Heart left ventricle (tissue), 16 donors: Measurements from ENCODE around the gene MYH10. TPM values are rescaled to one million over a fixed set of nuclear protein-coding genes. Genes with fewer than 3 reads are reported as not detected.
"Not testable (repeated sequence)": the region's sequence is repeated elsewhere in the genome, so short reads cannot be mapped to it uniquely, and the experiment has no call there.

ENCODE experiments used
- ATAC-seq, 4 donors: fragments of 200-7000 bp; cut with Tn5 transposase; one replicate each; pipeline ENCODE4 v1.9.1; 2020 to 2022; ENCODE audit warnings: moderate library complexity in 4 of 4, mild to moderate bottlenecking in 3 of 4, moderate number of reproducible peaks in 1 of 4
- DNase-seq, 5 donors: peaks; one replicate each; pipeline ENCODE4 v3.0.0-alpha.2; 2020
- H3K27ac ChIP-seq, 12 donors: fragments of 200-600 bp; sonication (generic) in 4 of 12; one replicate each; pipeline versions ENCODE4 v1.5.0 to v1.8.0; 2016 to 2022; ENCODE audit warnings: mild to moderate bottlenecking in 2 of 12
- H3K27me3 ChIP-seq, 9 donors: fragments of 200-600 bp; sonication (generic) in 2 of 9; one replicate each; pipeline versions ENCODE4 v1.5.1 to v1.8.0; 2016 to 2022; ENCODE audit warnings: mild to moderate bottlenecking in 3 of 9
- H3K36me3 ChIP-seq, 9 donors: fragments of 200-600 bp; sonication (generic) in 2 of 9; one replicate each; pipeline versions ENCODE4 v1.5.0 to v1.8.0; 2018 to 2022; ENCODE audit warnings: mild to moderate bottlenecking in 2 of 9
- H3K4me1 ChIP-seq, 12 donors: fragments of 200-600 bp; sonication (generic) in 4 of 12; one replicate each; pipeline versions ENCODE4 v1.5.0 to v1.8.0; 2016 to 2022; ENCODE audit warnings: mild to moderate bottlenecking in 3 of 12
- H3K4me3 ChIP-seq, 12 donors: fragments of 200-600 bp; sonication (generic) in 4 of 12; one replicate each; pipeline versions ENCODE4 v1.5.0 to v1.8.0; 2017 to 2022; ENCODE audit warnings: mild to moderate bottlenecking in 9 of 12, moderate library complexity in 4 of 12
- H3K9me3 ChIP-seq, 12 donors: fragments of 200-600 bp; sonication (generic) in 4 of 12; one replicate each; pipeline versions ENCODE4 v1.5.0 to v1.8.0; 2016 to 2022; ENCODE audit warnings: mild to moderate bottlenecking in 1 of 12
- POLR2A ChIP-seq, 2 donors: fragments of 450-650 bp; IDR thresholded peaks; one replicate each; pipeline ENCODE4 v1.6.1; 2017; ENCODE audit warnings: antibody characterized with exemption in 2 of 2, mild to moderate bottlenecking in 2 of 2, moderate library complexity in 2 of 2
- WGBS, 4 donors: extraction: QIAGEN DNeasy Blood & Tissue Kit in 2 of 4; methylation state at CpG; one replicate each; pipeline versions ENCODE4 v1.1.5 to v1.1.7; 2013 to 2018; 5-methylcytosine and 5-hydroxymethylcytosine counted together
- intact Hi-C, 10 donors: fragments of 100-400 bp; cut with DNase I; formaldehyde crosslinking; loops; one replicate each; pipeline versions ENCODE4 v1.11.1 to v1.14.2; 2022
- polyA plus RNA-seq, 2 donors: library from polyadenylated mRNA; stranded (reverse); fragments of 200-250 nt; gene quantifications; one replicate each; pipeline ENCODE4 v1.2.3, GENCODE V29; 2013
- total RNA-seq, 9 donors: library from RNA; depleted of rRNA in 2 of 9; stranded (reverse); fragments of >200 nt in 2 of 9; fragmentation: NEBNext Ultra II Directional in 3 of 9; extraction: Animal tissue kit (Norgen Biotek cat#: 25700) in 3 of 9; gene quantifications; one replicate each; pipeline versions ENCODE4 v1.1.0 to v1.2.4, GENCODE V29; 2016 to 2023
- TF ChIP-seq, protein P1 (sequence below), 12 donors: fragments of 200-600 bp; sonication (generic) in 4 of 12; IDR thresholded peaks; one replicate each; pipeline versions ENCODE4 v1.5.0 to v1.8.0; 2018 to 2022; ENCODE audit warnings: antibody characterized with exemption in 12 of 12, mild to moderate bottlenecking in 5 of 12
- donor health status: ischemic (EF 13 %, LVEDD 7.1; RV severe dilation, severe dysfunction).
- donor health status: healthy with polysubstance abuse.
- donor health status: DM: no; HTN: yes; CAD: no.
- donor health status: DM: no; HTN: no; CAD: no.
- donor health status: ischemic (EF 25% LVEDD 6.9; RV normal size, moderate dysfunction).
- donor health status: ischemic (EF 25% LVEDD 5.7; RV mildly dilated, moderate dysfunction).
- donor health status: healthy.
- donor health status: DM: yes; HTN: yes; CAD: no.
- donor health status: ischemic (EF 35%, LVEDD 5.7; RV mildly dilated, moderate dysfunction).
- donor health status: nonischemic (EF 11% LVEDD 7.7; RV severe dilation, severe dysfunction).
- donor health status: DM: yes; HTN: yes; CAD: no.
- donor health status: PGD.
- donor health status: ischemic (EF 29% LVEDD 5.4; RV normal size, mild dysfunction).
- donor health status: nonischemic (EF 23%, LVEDD 6.1; RV moderate dilation, normal function).

The MYH10 gene
- total and polyA plus RNA-seq, 11 donors, result 10.6 to 62.1 (median 35.2) TPM

DNA sequence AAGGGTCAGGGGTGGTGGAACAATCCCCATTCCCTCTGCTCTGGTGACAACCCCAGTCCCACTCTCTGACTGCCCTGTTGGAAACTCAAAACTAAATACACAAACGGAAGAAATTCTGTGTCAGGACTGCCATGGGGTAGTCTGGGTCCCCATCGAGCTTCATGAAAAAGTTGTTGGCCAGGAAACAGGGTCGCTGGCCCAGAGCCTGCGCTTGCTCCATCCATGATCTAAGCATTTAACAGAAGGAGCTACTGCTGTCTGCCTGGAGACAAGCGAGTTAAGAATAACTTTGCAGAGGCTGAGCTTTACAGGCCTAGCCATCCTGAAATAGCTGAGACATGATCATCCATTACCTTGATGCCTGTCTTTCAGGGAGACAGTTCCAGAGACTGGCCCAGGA lies 32.4 kb upstream of the MYH10 start:
- TF ChIP-seq POLR2A (IDR thresholded peaks at IDR 0.05), result no peak
- TF ChIP-seq, protein P1, sequence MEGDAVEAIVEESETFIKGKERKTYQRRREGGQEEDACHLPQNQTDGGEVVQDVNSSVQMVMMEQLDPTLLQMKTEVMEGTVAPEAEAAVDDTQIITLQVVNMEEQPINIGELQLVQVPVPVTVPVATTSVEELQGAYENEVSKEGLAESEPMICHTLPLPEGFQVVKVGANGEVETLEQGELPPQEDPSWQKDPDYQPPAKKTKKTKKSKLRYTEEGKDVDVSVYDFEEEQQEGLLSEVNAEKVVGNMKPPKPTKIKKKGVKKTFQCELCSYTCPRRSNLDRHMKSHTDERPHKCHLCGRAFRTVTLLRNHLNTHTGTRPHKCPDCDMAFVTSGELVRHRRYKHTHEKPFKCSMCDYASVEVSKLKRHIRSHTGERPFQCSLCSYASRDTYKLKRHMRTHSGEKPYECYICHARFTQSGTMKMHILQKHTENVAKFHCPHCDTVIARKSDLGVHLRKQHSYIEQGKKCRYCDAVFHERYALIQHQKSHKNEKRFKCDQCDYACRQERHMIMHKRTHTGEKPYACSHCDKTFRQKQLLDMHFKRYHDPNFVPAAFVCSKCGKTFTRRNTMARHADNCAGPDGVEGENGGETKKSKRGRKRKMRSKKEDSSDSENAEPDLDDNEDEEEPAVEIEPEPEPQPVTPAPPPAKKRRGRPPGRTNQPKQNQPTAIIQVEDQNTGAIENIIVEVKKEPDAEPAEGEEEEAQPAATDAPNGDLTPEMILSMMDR (IDR thresholded peaks at IDR 0.05), result no peak

DNA sequence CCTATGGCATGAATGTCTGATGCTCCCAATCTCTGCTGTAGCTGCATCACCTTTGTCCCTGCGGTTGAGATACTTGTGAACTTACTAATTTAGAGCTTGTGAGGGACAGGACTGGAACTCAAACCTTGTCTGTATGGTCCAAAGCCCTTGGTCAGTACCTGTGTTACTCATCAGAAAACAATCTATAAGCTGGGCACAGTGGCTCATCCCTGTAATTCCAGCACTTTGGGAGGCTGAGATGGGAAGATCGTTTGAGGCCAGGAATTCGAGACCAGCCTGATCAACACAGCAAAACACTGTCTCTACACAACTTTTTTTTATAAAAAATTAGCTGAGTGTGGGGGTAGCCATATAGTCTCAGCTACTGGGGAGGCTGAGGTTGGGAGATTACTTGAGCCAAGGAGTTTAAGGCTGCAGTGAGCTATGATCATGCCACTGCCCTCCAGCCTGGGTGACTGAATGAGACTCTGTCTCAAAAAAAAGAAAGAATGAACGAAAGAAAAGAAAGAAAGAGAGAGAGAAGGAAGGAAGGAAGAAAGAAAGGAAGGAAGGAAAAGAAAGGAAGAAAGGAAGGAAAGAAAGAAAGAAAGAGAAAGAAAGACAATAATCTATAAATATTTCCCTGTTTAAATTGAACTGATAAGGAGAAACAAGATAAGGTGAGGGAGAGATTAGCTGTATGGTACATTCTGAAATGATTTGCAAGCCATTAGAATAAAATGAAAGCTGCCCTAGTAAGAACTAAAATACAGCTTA lies 31.7 kb upstream of the MYH10 start:
- DNase-seq (no peak), ATAC-seq (no peak)
- TF ChIP-seq, protein P1 (IDR thresholded peaks at IDR 0.05), result no peak
- no peak for TF ChIP-seq POLR2A (IDR thresholded peaks at IDR 0.05)
- WGBS, 4 donors, result 85 to 88% (median 87%) methylated on average over 4 of the region's 4 CpGs
- Histone ChIP-seq H3K9me3 (peaks cover 0 to under 1% (median 0%) of the 10 kb centered on the region in 12 donors), H3K4me1 (no peaks in the 10 kb centered on the region), H3K27me3 (no peaks in the 10 kb centered on the region), H3K36me3 (no peaks in the 10 kb centered on the region), H3K4me3 (no peak overlapping the region), H3K27ac (no peak overlapping the region)
- intact Hi-C loops, result loop anchor here in 1 of 10 donors (10.0 kb wide), 1 partner anchor 77 kb away; no protein-coding TSS in a partner anchor

More for the DNA sequence above, 32.4 kb upstream of the MYH10 start:
- Histone ChIP-seq H3K36me3 (no peaks in the 10 kb centered on the region), H3K4me1 (no peaks in the 10 kb centered on the region), H3K9me3 (no peaks in the 10 kb centered on the region), H3K4me3 (no peak overlapping the region), H3K27ac (no peak overlapping the region), H3K27me3 (no peaks in the 10 kb centered on the region)
- 78 to 89% (median 88%) methylated on average over 5 of the region's 5 CpGs for WGBS, 4 donors
- ATAC-seq (no peak), DNase-seq (no peak)
- intact Hi-C loops, result loop anchor here in 1 of 10 donors (10.0 kb wide), 1 partner anchor 78 kb away; no protein-coding TSS in a partner anchor

DNA sequence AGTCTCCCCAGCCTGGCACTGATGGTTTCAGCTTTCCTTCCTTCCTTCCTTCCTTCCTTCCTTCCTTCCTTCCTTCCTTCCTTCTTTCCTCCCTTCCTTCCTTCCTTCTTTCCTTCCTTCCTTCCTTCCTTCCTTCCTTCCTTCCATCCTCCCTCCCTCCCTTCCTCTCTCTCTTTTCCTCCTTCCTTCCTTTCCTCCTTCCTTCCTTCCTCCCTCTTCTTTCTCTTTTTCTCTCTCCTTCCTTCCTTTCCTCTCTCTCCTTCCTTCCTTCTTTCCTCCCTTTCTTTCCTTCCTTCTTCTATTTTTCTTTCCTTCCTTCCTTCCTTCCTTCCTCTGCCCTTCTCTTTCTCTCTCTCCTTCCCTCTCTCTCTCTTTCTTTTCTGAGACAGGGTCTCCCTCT lies 30.2 kb upstream of the MYH10 start:
- not testable (repeated sequence) for H3K27ac ChIP-seq, H3K4me1 ChIP-seq, ATAC-seq, DNase-seq, H3K36me3 ChIP-seq, H3K27me3 ChIP-seq, H3K4me3 ChIP-seq
- peaks cover 0 to 13% (median 0%) of the 10 kb centered on the region in 12 donors for H3K9me3 ChIP-seq
- intact Hi-C loops, result loop anchor here in 1 of 10 donors (10.0 kb wide), 1 partner anchor 76 kb away; no protein-coding TSS in a partner anchor

DNA sequence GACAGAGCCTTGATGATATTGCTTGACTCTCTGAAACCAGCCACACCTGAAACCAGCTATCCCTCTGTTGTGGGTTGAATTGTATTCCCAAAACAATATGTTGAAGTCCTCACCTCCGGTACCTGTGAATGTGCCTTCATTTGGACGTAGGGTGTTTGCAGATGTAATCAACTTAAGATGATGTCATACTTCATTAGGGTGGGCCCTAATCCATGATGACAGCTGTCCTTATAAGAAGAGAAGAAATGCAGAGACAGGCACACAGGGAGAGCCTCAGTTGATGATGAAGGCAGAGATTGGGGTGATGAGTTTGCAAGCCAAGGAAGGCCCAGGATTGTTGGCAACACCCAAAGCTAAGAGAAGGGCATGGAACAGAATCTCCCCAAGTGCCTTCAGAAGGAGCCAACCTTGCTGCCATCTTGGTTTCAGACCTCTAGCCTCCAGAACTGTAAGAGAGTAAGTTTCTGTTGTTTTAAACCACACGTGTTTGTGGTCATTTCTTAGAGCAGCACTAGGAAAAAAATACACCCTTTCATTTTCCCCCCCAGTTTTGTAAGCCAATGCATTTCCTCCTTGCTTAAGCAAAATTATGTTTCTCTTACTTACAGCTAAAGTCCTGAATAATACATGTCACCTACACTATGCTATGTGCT lies 29.4 kb upstream of the MYH10 start:
- intact Hi-C loops, result loop anchor here in 3 of 10 donors (10.0 kb wide), 3 partner anchors 75 to 85 kb away; no protein-coding TSS in a partner anchor
- 81 to 92% (median 89%) methylated on average over 3 of the region's 3 CpGs for WGBS, 4 donors
- no peaks in the 10 kb centered on the region for H3K36me3 ChIP-seq
- DNase-seq (no peak), ATAC-seq (no peak)
- H3K27ac ChIP-seq, result no peak overlapping the region
- H3K4me1 ChIP-seq, result no peaks in the 10 kb centered on the region
- peaks cover 0 to 13% (median 0%) of the 10 kb centered on the region in 12 donors for H3K9me3 ChIP-seq
- H3K4me3 ChIP-seq, result no peak overlapping the region
- TF ChIP-seq, protein P1 (IDR thresholded peaks at IDR 0.05), result no peak
- TF ChIP-seq POLR2A (IDR thresholded peaks at IDR 0.05), result no peak
- H3K27me3 ChIP-seq, result no peaks in the 10 kb centered on the region
